Upper lobe of right lung (tissue), 1 donor: ENCODE measurements around the gene PERM1. TPM values are rescaled to one million over a fixed set of nuclear protein-coding genes. Genes with fewer than 3 reads are reported as not detected.

Source experiments
- ATAC-seq: fragments of 200-7000 bp; cut with Tn5 transposase; one replicate; pipeline ENCODE4 v1.9.1; 2020; ENCODE audit warnings: mild to moderate bottlenecking, moderate library complexity
- DNase-seq: peaks from one replicate; pipeline ENCODE4 v3.0.0-alpha.2; 2020
- H3K27ac ChIP-seq: fragments of 200-600 bp; one replicate; pipeline ENCODE4 v1.8.0; 2022
- H3K27me3 ChIP-seq: fragments of 200-600 bp; one replicate; pipeline ENCODE4 v1.8.0; 2022; ENCODE audit warnings: mild to moderate bottlenecking
- H3K36me3 ChIP-seq: fragments of 200-600 bp; one replicate; pipeline ENCODE4 v1.8.0; 2022
- H3K4me1 ChIP-seq: fragments of 200-600 bp; one replicate; pipeline ENCODE4 v1.8.0; 2022
- H3K4me3 ChIP-seq: fragments of 200-600 bp; one replicate; pipeline ENCODE4 v1.8.0; 2022; ENCODE audit warnings: mild to moderate bottlenecking
- H3K9me3 ChIP-seq: fragments of 200-600 bp; one replicate; pipeline ENCODE4 v1.8.0; 2022
- intact Hi-C: fragments of 100-400 bp; cut with DNase I; formaldehyde crosslinking; loops from one replicate; pipeline ENCODE4 v1.11.0; 2022
- total RNA-seq: library from RNA; stranded (reverse); fragmentation: NEBNext Ultra II Directional; extraction: Animal tissue kit (Norgen Biotek cat#: 25700); gene quantifications from one replicate; pipeline ENCODE4 v1.2.1, GENCODE V29; 2021
- TF ChIP-seq, protein P1 (sequence below): fragments of 200-600 bp; IDR thresholded peaks from one replicate; pipeline ENCODE4 v1.8.0; 2022; ENCODE audit warnings: antibody characterized with exemption
- donor health status: DM: no; HTN: yes; CAD: no; lungs with severe emphysema.

Gene PERM1
- total RNA-seq, 1 donor from 2014 or later: 0.35 TPM

DNA sequence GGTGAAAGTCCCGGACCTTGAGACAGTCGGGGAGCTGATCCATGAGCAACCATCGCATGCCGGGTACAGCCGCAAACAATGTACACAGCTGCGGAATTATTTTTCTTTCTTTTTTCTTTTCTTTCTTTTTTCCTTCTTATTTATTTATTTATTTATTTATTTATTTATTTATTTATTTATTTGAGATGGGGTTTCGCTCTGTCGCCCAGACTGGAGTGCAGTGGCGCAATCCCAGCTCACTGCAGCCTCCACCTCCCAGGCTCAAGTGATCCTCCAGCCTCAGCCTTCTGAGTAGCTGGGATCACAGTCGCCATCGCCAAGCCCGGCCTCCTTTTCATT lies 2.6 kb upstream of the PERM1 start:
- Histone ChIP-seq H3K27me3 (peaks cover 15% of the 10 kb centered on the region), H3K4me1 (no peaks in the 10 kb centered on the region), H3K9me3 (no peaks in the 10 kb centered on the region), H3K36me3 (no peaks in the 10 kb centered on the region), H3K4me3 (no peak overlapping the region), H3K27ac (no peak overlapping the region)
- TF ChIP-seq, protein P1, sequence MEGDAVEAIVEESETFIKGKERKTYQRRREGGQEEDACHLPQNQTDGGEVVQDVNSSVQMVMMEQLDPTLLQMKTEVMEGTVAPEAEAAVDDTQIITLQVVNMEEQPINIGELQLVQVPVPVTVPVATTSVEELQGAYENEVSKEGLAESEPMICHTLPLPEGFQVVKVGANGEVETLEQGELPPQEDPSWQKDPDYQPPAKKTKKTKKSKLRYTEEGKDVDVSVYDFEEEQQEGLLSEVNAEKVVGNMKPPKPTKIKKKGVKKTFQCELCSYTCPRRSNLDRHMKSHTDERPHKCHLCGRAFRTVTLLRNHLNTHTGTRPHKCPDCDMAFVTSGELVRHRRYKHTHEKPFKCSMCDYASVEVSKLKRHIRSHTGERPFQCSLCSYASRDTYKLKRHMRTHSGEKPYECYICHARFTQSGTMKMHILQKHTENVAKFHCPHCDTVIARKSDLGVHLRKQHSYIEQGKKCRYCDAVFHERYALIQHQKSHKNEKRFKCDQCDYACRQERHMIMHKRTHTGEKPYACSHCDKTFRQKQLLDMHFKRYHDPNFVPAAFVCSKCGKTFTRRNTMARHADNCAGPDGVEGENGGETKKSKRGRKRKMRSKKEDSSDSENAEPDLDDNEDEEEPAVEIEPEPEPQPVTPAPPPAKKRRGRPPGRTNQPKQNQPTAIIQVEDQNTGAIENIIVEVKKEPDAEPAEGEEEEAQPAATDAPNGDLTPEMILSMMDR: peak; percentile 4
- DNase-seq: no peak
- intact Hi-C loops: loop anchor here (10.0 kb wide), 1 partner anchor 80 kb away; no protein-coding TSS in a partner anchor
- ATAC-seq: no peak

DNA sequence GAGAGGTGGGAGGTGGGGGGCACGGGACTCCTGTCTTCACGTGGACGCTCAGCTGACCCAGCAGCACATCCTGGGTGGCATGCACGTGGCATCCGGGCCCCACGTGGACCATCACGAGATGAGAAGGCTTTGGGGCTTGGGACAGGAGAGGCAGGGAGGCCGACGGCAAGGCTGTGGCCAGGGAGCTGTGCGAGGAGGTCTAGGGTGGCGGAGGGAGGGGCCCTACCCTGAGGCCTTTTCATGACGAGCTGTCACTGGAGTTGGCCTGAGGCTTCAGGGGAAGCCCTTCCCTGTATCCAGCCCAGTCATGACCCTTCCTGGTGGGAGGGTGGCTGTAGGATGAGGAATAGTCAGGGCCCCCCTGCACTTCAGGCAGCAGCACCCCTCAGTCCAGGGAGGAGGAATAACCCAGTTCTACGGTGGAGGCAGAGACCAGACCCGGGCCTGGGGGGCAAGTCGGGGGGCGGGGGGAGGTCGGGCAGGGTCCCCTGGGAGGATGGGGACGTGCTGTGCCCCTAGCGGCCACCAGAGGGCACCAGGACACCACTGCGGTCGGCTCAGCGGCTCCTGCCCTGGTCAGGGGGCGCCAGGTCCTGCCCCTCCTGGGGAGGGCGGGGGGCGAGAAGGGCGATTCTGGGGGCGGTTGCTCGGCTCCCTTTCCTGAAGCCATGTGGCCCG lies 2.0 kb upstream of the PERM1 start:
- Histone ChIP-seq H3K27me3 (peaks cover 15% of the 10 kb centered on the region), H3K4me1 (no peaks in the 10 kb centered on the region), H3K9me3 (no peaks in the 10 kb centered on the region), H3K27ac (no peak overlapping the region), H3K4me3 (no peak overlapping the region), H3K36me3 (no peaks in the 10 kb centered on the region)
- ATAC-seq: peak; percentile 85
- intact Hi-C loops: loop anchor here (10.0 kb wide), 1 partner anchor 81 kb away; no protein-coding TSS in a partner anchor
- TF ChIP-seq, protein P1: peak; percentile 97
- DNase-seq: no peak

DNA sequence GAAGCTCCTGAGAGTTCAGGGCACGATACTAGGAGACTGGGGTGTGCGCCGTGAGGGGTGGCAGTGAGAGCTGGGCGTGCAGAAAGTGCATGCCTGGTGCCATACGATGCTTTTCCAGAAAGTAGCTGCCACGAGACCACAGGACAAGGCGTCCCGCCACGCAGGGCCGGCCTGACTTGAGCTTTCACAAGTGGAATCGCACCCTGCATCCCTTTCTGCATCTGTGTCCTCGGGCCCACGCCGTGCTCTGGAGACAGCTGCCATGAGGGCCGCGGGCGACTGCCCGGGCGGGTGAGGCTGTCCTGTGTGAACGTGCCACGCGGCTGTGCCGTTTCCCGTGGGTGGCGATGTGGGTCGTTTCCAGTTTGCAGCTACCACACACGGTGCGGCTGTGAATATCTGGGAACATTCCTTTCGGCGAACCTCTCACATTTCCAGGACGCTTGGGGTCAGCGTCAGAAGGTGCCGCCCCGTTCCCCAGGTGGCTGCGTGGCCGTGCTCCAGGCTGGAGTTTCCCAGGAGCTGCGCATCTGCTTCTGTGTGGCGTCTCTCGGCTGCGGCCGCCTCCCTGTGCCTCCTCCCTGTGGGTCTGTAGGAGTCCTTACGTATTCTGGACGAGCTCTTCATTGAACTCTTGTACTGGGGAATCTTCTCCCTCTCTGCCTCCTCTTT lies 1.0 kb upstream of the PERM1 start:
- Histone ChIP-seq H3K4me1 (no peaks in the 10 kb centered on the region), H3K36me3 (no peaks in the 10 kb centered on the region), H3K4me3 (no peak overlapping the region), H3K27ac (no peak overlapping the region), H3K27me3 (peaks cover 15% of the 10 kb centered on the region), H3K9me3 (no peaks in the 10 kb centered on the region)
- intact Hi-C loops: loop anchor here (10.0 kb wide), 1 partner anchor 82 kb away; no protein-coding TSS in a partner anchor
- no peak for DNase-seq
- TF ChIP-seq, protein P1: no peak
- no peak for ATAC-seq

DNA sequence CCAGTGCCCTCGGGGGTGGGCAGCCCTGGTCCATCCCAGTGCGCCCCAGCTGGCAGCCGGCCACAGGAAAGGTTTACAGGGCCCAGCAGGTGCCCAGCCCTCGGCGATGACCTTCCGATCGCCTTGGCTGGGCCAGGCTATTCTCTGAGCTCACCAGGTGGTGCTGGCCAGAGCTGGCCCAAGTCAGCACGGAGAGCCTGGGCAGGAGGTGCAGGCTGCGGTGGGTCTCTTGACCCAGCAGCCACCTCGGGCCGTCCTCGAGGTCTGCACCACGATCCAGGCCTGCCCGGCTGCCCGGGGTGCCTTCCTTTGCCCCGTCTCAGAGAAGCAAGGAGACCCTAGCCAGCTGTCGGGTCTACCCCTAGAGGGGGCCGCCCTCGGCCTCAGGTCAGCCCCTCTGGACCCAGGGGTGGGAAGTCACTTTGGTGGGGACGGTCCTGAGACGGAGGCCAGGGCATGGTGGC lies 370 bp downstream of the PERM1 start:
- intact Hi-C loops: loop anchor here (10.0 kb wide), 1 partner anchor 83 kb away; no protein-coding TSS in a partner anchor
- DNase-seq: no peak
- TF ChIP-seq, protein P1: no peak

GRCh38 chr1:980602-981395 lies 1.1 kb downstream of the PERM1 start:
- no peak for ATAC-seq
- intact Hi-C loops: loop anchor here (10.0 kb wide), 1 partner anchor 84 kb away; no protein-coding TSS in a partner anchor
- peaks cover 21% of the 10 kb centered on the region for H3K27me3 ChIP-seq
- DNase-seq: no peak
- H3K4me3 ChIP-seq: no peak overlapping the region
- peaks cover 6% of the 10 kb centered on the region for H3K4me1 ChIP-seq
- no peak overlapping the region for H3K27ac ChIP-seq
- no peaks in the 10 kb centered on the region for H3K9me3 ChIP-seq
- H3K36me3 ChIP-seq: no peaks in the 10 kb centered on the region
- TF ChIP-seq, protein P1: no peak

More for the DNA sequence above, 370 bp downstream of the PERM1 start:
- peaks cover 15% of the 10 kb centered on the region for H3K27me3 ChIP-seq
- H3K27ac ChIP-seq: no peak overlapping the region
- H3K4me1 ChIP-seq: no peaks in the 10 kb centered on the region
- H3K4me3 ChIP-seq: no peak overlapping the region
- no peaks in the 10 kb centered on the region for H3K36me3 ChIP-seq
- no peaks in the 10 kb centered on the region for H3K9me3 ChIP-seq
- ATAC-seq: no peak
